IMR-90 (cell line): ENCODE data around the gene NEUROD4. TPM values are rescaled to one million over a fixed set of nuclear protein-coding genes. Genes with fewer than 3 reads are reported as not detected.

ENCODE experiments used
- ATAC-seq: fragments of 200-7000 bp; cut with Tn5 transposase; 2 replicates; pipeline ENCODE4 v1.9.1; 2020; ENCODE audit warnings: low read depth, mild to moderate bottlenecking, moderate library complexity
- BruUV-seq: library from RNA; stranded (reverse); fragments of 400-500 nt; replicated peaks from 2 replicates; lab custom pipeline; 2021; lab: Mats Ljungman, UMichigan
- CTCF ChIA-PET: fragments of 300-600 bp; formaldehyde crosslinking; extraction: SDS; loops from one replicate; lab custom pipeline; 2021; ENCODE audit warnings: antibody characterized with exemption; lab: Yijun Ruan, JAX
- POLR2A ChIA-PET: fragments of 300-600 bp; sonication (Branson Sonifier 250); formaldehyde crosslinking; loops from one replicate; lab custom pipeline; 2022; ENCODE audit warnings: antibody characterized with exemption; ENCODE audit not compliant: unreplicated experiment; lab: Charles Lee
- DNase-seq: peaks from one replicate; pipeline ENCODE4 v3.0.0; 2013
- H2AFZ ChIP-seq: replicated peaks from 2 replicates; pipeline ENCODE3; 2013; ENCODE audit warnings: low read length, mild to moderate bottlenecking; ENCODE audit not compliant: poor library complexity
- H2AK5ac ChIP-seq: 2 replicates; pipeline ENCODE4 v1.6.1; 2013; ENCODE audit warnings: low read depth, low read length, inconsistent platforms
- H2AK9ac ChIP-seq: replicated peaks from 2 replicates; pipeline ENCODE3; 2013; ENCODE audit warnings: mild to moderate bottlenecking, low read depth, low read length, moderate library complexity; ENCODE audit not compliant: poor library complexity
- H2BK120ac ChIP-seq: 2 replicates; pipeline ENCODE4 v1.6.1; 2013; ENCODE audit warnings: low read depth, low read length, inconsistent platforms
- H2BK15ac ChIP-seq: 3 replicates; pipeline ENCODE4 v1.6.1; 2013; ENCODE audit warnings: low read depth, low read length, inconsistent platforms
- H2BK20ac ChIP-seq: 2 replicates; pipeline ENCODE4 v1.6.1; 2013; ENCODE audit warnings: low read depth, mild to moderate bottlenecking, inconsistent platforms, low read length, moderate library complexity
- H2BK5ac ChIP-seq: 2 replicates; pipeline ENCODE4 v1.6.1; 2013; ENCODE audit warnings: mild to moderate bottlenecking, low read depth, low read length, inconsistent platforms; ENCODE audit not compliant: poor library complexity, severe bottlenecking
- H3K14ac ChIP-seq: replicated peaks from 2 replicates; pipeline ENCODE4 v1.6.1; 2013; ENCODE audit warnings: low read depth, low read length, inconsistent platforms
- H3K18ac ChIP-seq: 2 replicates; pipeline ENCODE4 v1.6.1; 2013; ENCODE audit warnings: low read depth, low read length, control low read depth
- H3K23ac ChIP-seq: 2 replicates; pipeline ENCODE4 v1.6.1; 2013; ENCODE audit warnings: low read depth, low read length, inconsistent platforms
- H3K27ac ChIP-seq: 2 replicates; pipeline ENCODE4 v1.5.1; 2013; ENCODE audit warnings: mild to moderate bottlenecking, control low read depth, low read length; ENCODE audit not compliant: insufficient read depth
- H3K27me3 ChIP-seq: 2 replicates; pipeline ENCODE4 v1.6.1; 2013; ENCODE audit warnings: low read length; ENCODE audit not compliant: control insufficient read depth, insufficient read depth
- H3K36me3 ChIP-seq: 2 replicates; pipeline ENCODE4 v1.6.1; 2013; ENCODE audit warnings: low read length, mixed read lengths; ENCODE audit not compliant: control insufficient read depth, insufficient read depth
- H3K4ac ChIP-seq: 2 replicates; pipeline ENCODE4 v1.6.1; 2013; ENCODE audit warnings: low read depth, low read length, inconsistent platforms
- H3K4me1 ChIP-seq: 2 replicates; pipeline ENCODE4 v1.6.1; 2013; ENCODE audit warnings: low read length, mixed read lengths; ENCODE audit not compliant: control insufficient read depth, insufficient read depth
- H3K4me2 ChIP-seq: 2 replicates; pipeline ENCODE4 v1.6.1; 2013; ENCODE audit warnings: low read depth, mild to moderate bottlenecking, control low read depth, low read length, moderate library complexity
- H3K4me3 ChIP-seq: 2 replicates; pipeline ENCODE4 v1.5.1; 2013; ENCODE audit warnings: low read depth, mild to moderate bottlenecking, control low read depth, low read length, moderate library complexity; ENCODE audit not compliant: insufficient read depth
- H3K56ac ChIP-seq: 2 replicates; pipeline ENCODE4 v1.6.1; 2013; ENCODE audit warnings: low read length, inconsistent platforms; ENCODE audit not compliant: insufficient read depth; ENCODE audit errors: extremely low read depth
- H3K79me1 ChIP-seq, 2 experiments: 2 replicates each; pipeline ENCODE4 v1.6.1; 2013; ENCODE audit warnings: low read length in 2 of 2, inconsistent platforms in 1 of 2, low read depth in 1 of 2
- H3K9ac ChIP-seq: 2 replicates; pipeline ENCODE4 v1.6.1; 2013; ENCODE audit warnings: low read depth, low read length, control low read depth
- H3K9me1 ChIP-seq: 2 replicates; pipeline ENCODE4 v1.6.1; 2013; ENCODE audit warnings: low read length, inconsistent platforms; ENCODE audit not compliant: insufficient read depth
- H3K9me3 ChIP-seq: 2 replicates; pipeline ENCODE4 v1.6.1; 2013; ENCODE audit warnings: low read length; ENCODE audit not compliant: control insufficient read depth, insufficient read depth
- H4K20me1 ChIP-seq: 2 replicates; pipeline ENCODE4 v1.6.1; 2013; ENCODE audit warnings: low read length, inconsistent platforms; ENCODE audit not compliant: insufficient read depth
- H4K5ac ChIP-seq: 2 replicates; pipeline ENCODE4 v1.6.1; 2013; ENCODE audit warnings: mild to moderate bottlenecking, low read depth, low read length, control low read depth
- H4K8ac ChIP-seq, 2 experiments: 2 replicates each; pipeline ENCODE4 v1.6.1; 2013; ENCODE audit warnings: low read depth in 2 of 2, low read length in 2 of 2, control low read depth in 1 of 2, inconsistent platforms in 1 of 2
- H4K91ac ChIP-seq: 2 replicates; pipeline ENCODE4 v1.6.1; 2013; ENCODE audit warnings: low read depth, low read length, inconsistent platforms; ENCODE audit not compliant: insufficient read depth
- BHLHE40 ChIP-seq: fragments of 150-350 bp; IDR thresholded peaks from 2 replicates; pipeline ENCODE4 v1.6.1; 2016; ENCODE audit warnings: mild to moderate bottlenecking, low read depth, low read length
- CEBPB ChIP-seq: IDR thresholded peaks from 2 replicates; pipeline ENCODE4 v1.6.1; 2012; ENCODE audit warnings: low read depth, low read length, improper control_type of control experiment
- CHD1 ChIP-seq: IDR thresholded peaks from 2 replicates; pipeline ENCODE4 v1.6.1; 2012; ENCODE audit warnings: low read depth, low read length, improper control_type of control experiment
- FOS ChIP-seq: fragments of 150-350 bp; IDR thresholded peaks from 2 replicates; pipeline ENCODE4 v1.6.1; 2016; ENCODE audit warnings: low read depth, low read length
- MAFK ChIP-seq: IDR thresholded peaks from 2 replicates; pipeline ENCODE4 v1.6.1; 2012; ENCODE audit warnings: low read depth, low read length, improper control_type of control experiment
- MAZ ChIP-seq: IDR thresholded peaks from 2 replicates; pipeline ENCODE4 v1.6.1; 2012; ENCODE audit warnings: low read depth, mild to moderate bottlenecking, low read length, improper control_type of control experiment, moderate library complexity, borderline replicate concordance
- MXI1 ChIP-seq: IDR thresholded peaks from 2 replicates; pipeline ENCODE4 v1.6.1; 2012; ENCODE audit warnings: low read depth, mild to moderate bottlenecking, low read length, moderate library complexity, borderline replicate concordance
- NFE2L2 ChIP-seq: fragments of 150-350 bp; IDR thresholded peaks from 2 replicates; pipeline ENCODE4 v1.6.1; 2016; ENCODE audit warnings: low read depth, mild to moderate bottlenecking, low read length
- POLR2A ChIP-seq: IDR thresholded peaks from 2 replicates; pipeline ENCODE4 v1.6.1; 2012; ENCODE audit warnings: mild to moderate bottlenecking, low read depth, low read length
- RAD21 ChIP-seq: IDR thresholded peaks from 2 replicates; pipeline ENCODE4 v1.6.1; 2012; ENCODE audit warnings: low read length, improper control_type of control experiment
- RCOR1 ChIP-seq: IDR thresholded peaks from 2 replicates; pipeline ENCODE4 v1.6.1; 2012; ENCODE audit warnings: mild to moderate bottlenecking, low read length, improper control_type of control experiment; ENCODE audit not compliant: insufficient replicate concordance
- RFX5 ChIP-seq: IDR thresholded peaks from 2 replicates; pipeline ENCODE4 v1.8.0; 2012; ENCODE audit warnings: low read depth, mild to moderate bottlenecking, low read length, moderate library complexity
- SMC3 ChIP-seq: fragments of 150-350 bp; IDR thresholded peaks from 2 replicates; pipeline ENCODE4 v1.6.1; 2016; ENCODE audit warnings: low read depth, mild to moderate bottlenecking, antibody characterized with exemption, low read length, moderate library complexity
- WGBS, 2 experiments: methylation state at CpG; one replicate each; pipeline versions ENCODE4 v1.1.5 to v1.1.7; 2013; ENCODE audit warnings: missing lambda C conversion rate in 2 of 2; ENCODE audit not compliant: insufficient read length in 1 of 2; ENCODE audit errors: extremely low coverage in 2 of 2; 5-methylcytosine and 5-hydroxymethylcytosine counted together
- dilution Hi-C: fragments of 300-500 bp; cut with HindIII; formaldehyde crosslinking; loops from one replicate; pipeline ENCODE4 v1.14.3; 2018; ENCODE audit warnings: low sequenced_read_pairs; ENCODE audit not compliant: unreplicated experiment
- in situ Hi-C: fragments of 300-500 bp; cut with MboI; formaldehyde crosslinking; loops from 3 replicates; pipeline ENCODE4 v1.14.3; 2019; ENCODE audit warnings: low sequenced_read_pairs, inconsistent platforms, mixed read lengths
- intact Hi-C: fragments of 100-400 bp; cut with micrococcal nuclease; formaldehyde crosslinking; loops from 2 replicates; pipeline ENCODE4 v1.10.0; 2022
- polyA plus RNA-seq, 3 experiments: library from polyadenylated mRNA; depleted of rRNA; stranded (reverse); fragments of >200 nt; gene quantifications; 2 replicates each; pipeline ENCODE4 v1.2.3, GENCODE V29; 2012; ENCODE audit warnings: low replicate concordance in 1 of 3
- total RNA-seq: library from RNA; depleted of rRNA; stranded (reverse); fragments of >200 nt; gene quantifications from 2 replicates; pipeline ENCODE4 v1.2.3, GENCODE V29; 2012
- TF ChIP-seq, protein P1 (sequence below): fragments of 150-350 bp; IDR thresholded peaks from 2 replicates; pipeline ENCODE4 v1.6.1; 2017; ENCODE audit warnings: mild to moderate bottlenecking, antibody characterized with exemption, low read length, low read depth
- TF ChIP-seq, protein P2 (sequence below): fragments of 150-350 bp; IDR thresholded peaks from 2 replicates; pipeline ENCODE4 v1.6.1; 2016; ENCODE audit warnings: low read depth, mild to moderate bottlenecking, low read length, moderate library complexity, borderline replicate concordance
- TF ChIP-seq, protein P3 (sequence below): conservative IDR thresholded peaks from 2 replicates; pipeline ENCODE4 v1.5.1; 2012; ENCODE audit warnings: mild to moderate bottlenecking, low read depth, low read length, improper control_type of control experiment

NEUROD4 gene
- total and polyA plus RNA-seq, 2 of the 4 experiments (the other 2 are of a cell fraction), result not detected

DNA sequence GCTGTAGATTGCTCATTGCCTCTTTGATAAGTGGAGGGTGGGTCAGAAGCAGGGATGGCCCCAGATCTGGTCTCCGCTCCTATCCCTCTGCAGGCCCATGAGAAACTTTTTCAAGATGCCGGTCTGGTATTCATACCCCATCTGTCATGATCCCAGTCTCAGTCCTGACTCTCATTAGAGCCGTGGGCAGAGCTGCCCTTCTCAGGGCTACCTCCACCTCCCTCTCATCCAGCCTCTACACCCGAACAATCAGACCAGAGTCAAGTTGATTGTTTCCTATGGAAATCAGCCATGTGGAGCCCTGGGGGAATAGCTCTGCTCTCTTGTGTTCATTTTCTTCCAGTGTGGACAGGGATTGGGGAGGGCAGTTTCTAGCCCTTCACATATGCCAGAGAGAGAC is 45.8 kb downstream of the NEUROD4 start:
- no peak overlapping the region for H3K14ac ChIP-seq
- no peak overlapping the region for H3K18ac ChIP-seq
- no peak overlapping the region for H3K4me2 ChIP-seq
- no peak overlapping the region for H2BK20ac ChIP-seq
- ATAC-seq (no peak), DNase-seq (no peak)
- H3K9ac ChIP-seq, result no peak overlapping the region
- in situ Hi-C loops, result loop anchor here (25.0 kb wide), 1 partner anchor 303 kb away; no protein-coding TSS in a partner anchor
- H3K4me3 ChIP-seq, result no peak overlapping the region
- no peak overlapping the region for H3K23ac ChIP-seq
- H3K4me1 ChIP-seq, result no peaks in the 10 kb centered on the region
- H3K27me3 ChIP-seq, result no peaks in the 10 kb centered on the region
- TF ChIP-seq, protein P1, sequence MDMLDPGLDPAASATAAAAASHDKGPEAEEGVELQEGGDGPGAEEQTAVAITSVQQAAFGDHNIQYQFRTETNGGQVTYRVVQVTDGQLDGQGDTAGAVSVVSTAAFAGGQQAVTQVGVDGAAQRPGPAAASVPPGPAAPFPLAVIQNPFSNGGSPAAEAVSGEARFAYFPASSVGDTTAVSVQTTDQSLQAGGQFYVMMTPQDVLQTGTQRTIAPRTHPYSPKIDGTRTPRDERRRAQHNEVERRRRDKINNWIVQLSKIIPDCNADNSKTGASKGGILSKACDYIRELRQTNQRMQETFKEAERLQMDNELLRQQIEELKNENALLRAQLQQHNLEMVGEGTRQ, result no peak
- no peak for TF ChIP-seq CEBPB
- TF ChIP-seq POLR2A, result no peak
- TF ChIP-seq CHD1, result no peak
- TF ChIP-seq, protein P2, sequence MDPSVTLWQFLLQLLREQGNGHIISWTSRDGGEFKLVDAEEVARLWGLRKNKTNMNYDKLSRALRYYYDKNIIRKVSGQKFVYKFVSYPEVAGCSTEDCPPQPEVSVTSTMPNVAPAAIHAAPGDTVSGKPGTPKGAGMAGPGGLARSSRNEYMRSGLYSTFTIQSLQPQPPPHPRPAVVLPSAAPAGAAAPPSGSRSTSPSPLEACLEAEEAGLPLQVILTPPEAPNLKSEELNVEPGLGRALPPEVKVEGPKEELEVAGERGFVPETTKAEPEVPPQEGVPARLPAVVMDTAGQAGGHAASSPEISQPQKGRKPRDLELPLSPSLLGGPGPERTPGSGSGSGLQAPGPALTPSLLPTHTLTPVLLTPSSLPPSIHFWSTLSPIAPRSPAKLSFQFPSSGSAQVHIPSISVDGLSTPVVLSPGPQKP, result no peak
- TF ChIP-seq RFX5, result no peak
- TF ChIP-seq BHLHE40, result no peak
- no peak for TF ChIP-seq NFE2L2
- TF ChIP-seq RCOR1, result no peak
- TF ChIP-seq SMC3, result no peak
- TF ChIP-seq, protein P3, sequence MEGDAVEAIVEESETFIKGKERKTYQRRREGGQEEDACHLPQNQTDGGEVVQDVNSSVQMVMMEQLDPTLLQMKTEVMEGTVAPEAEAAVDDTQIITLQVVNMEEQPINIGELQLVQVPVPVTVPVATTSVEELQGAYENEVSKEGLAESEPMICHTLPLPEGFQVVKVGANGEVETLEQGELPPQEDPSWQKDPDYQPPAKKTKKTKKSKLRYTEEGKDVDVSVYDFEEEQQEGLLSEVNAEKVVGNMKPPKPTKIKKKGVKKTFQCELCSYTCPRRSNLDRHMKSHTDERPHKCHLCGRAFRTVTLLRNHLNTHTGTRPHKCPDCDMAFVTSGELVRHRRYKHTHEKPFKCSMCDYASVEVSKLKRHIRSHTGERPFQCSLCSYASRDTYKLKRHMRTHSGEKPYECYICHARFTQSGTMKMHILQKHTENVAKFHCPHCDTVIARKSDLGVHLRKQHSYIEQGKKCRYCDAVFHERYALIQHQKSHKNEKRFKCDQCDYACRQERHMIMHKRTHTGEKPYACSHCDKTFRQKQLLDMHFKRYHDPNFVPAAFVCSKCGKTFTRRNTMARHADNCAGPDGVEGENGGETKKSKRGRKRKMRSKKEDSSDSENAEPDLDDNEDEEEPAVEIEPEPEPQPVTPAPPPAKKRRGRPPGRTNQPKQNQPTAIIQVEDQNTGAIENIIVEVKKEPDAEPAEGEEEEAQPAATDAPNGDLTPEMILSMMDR, result no peak
- no peak for TF ChIP-seq MAFK
- no peak for TF ChIP-seq RAD21
- TF ChIP-seq MAZ, result no peak
- TF ChIP-seq MXI1, result no peak
- TF ChIP-seq FOS, result no peak
- H4K20me1 ChIP-seq, result no peaks in the 10 kb centered on the region
- no peak overlapping the region for H2AK9ac ChIP-seq
- no peak overlapping the region for H2AFZ ChIP-seq
- no peak overlapping the region for H3K4ac ChIP-seq
- CTCF ChIA-PET, result no interaction called here
- WGBS, 2 experiments, result no CpG with 5 or more reads among the region's 4 CpGs
- BruUV-seq, result no TSS peak
- no peak overlapping the region for H2AK5ac ChIP-seq
- H4K5ac ChIP-seq, result no peak overlapping the region
- no peak overlapping the region for H2BK120ac ChIP-seq
- no peak overlapping the region for H3K27ac ChIP-seq
- no peak overlapping the region for H4K91ac ChIP-seq
- no peaks in the 10 kb centered on the region for H3K9me3 ChIP-seq
- H3K9me1 ChIP-seq, result no peaks in the 10 kb centered on the region
- H2BK5ac ChIP-seq, result no peak overlapping the region
- intact Hi-C loops, result no loop called here
- dilution Hi-C loops, result no loop called here
- no peak overlapping the region for H4K8ac ChIP-seq
- no peak overlapping the region for H2BK15ac ChIP-seq
- no peaks in the 10 kb centered on the region for H3K36me3 ChIP-seq
- H3K56ac ChIP-seq, result no peak overlapping the region
- POLR2A ChIA-PET, result no interaction called here
- no peaks in the 10 kb centered on the region for H3K79me1 ChIP-seq
